Sigmoid colon (tissue), 7 donors: ENCODE data around the gene LAMA3. TPM values are rescaled to one million over a fixed set of nuclear protein-coding genes. Genes with fewer than 3 reads are reported as not detected.

ENCODE experiments used
- DNase-seq: peaks from one replicate; pipeline ENCODE4 v3.0.0-alpha.2; 2019
- H3K27ac ChIP-seq, 4 donors: fragments of 200-600 bp; sonication (generic); one replicate each; pipeline ENCODE4 v1.5.1; 2016 to 2019; ENCODE audit warnings: mild to moderate bottlenecking in 1 of 4
- H3K27me3 ChIP-seq, 3 donors: fragments of 200-600 bp; sonication (generic); one replicate each; pipeline ENCODE4 v1.5.1; 2019; ENCODE audit warnings: mild to moderate bottlenecking in 1 of 3
- H3K36me3 ChIP-seq, 4 donors: fragments of 200-600 bp; sonication (generic); one replicate each; pipeline ENCODE4 v1.5.1; 2016 to 2019
- H3K4me1 ChIP-seq, 4 donors: fragments of 200-600 bp; sonication (generic); one replicate each; pipeline ENCODE4 v1.5.1; 2017 to 2019
- H3K4me3 ChIP-seq, 4 donors: fragments of 200-600 bp; sonication (generic); one replicate each; pipeline ENCODE4 v1.5.1; 2017 to 2019; ENCODE audit warnings: mild to moderate bottlenecking in 2 of 4, moderate library complexity in 1 of 4
- H3K9me3 ChIP-seq, 4 donors: fragments of 200-600 bp in 3 of 4; sonication (generic) in 3 of 4; one replicate each; pipeline versions ENCODE4 v1.5.1 to v1.6.1; 2013 to 2019
- EP300 ChIP-seq, 4 donors: sonication (generic); formaldehyde crosslinking; IDR thresholded peaks; one replicate each; pipeline ENCODE4 v1.6.1; 2017; ENCODE audit warnings: antibody characterized with exemption in 4 of 4
- POLR2A ChIP-seq, 2 donors: fragments of 450-650 bp; IDR thresholded peaks; one replicate each; pipeline ENCODE4 v1.6.1; 2016; ENCODE audit warnings: antibody characterized with exemption in 2 of 2, mild to moderate bottlenecking in 2 of 2, moderate library complexity in 2 of 2
- POLR2AphosphoS5 ChIP-seq, 4 donors: sonication (generic); formaldehyde crosslinking; IDR thresholded peaks; one replicate each; pipeline ENCODE4 v1.6.1; 2017; ENCODE audit warnings: antibody characterized with exemption in 4 of 4
- WGBS, 2 donors: extraction: QIAGEN DNeasy Blood & Tissue Kit; methylation state at CpG; one replicate each; pipeline ENCODE4 v1.1.7; 2013; 5-methylcytosine and 5-hydroxymethylcytosine counted together
- intact Hi-C: fragments of 100-400 bp; cut with DNase I; formaldehyde crosslinking; loops from one replicate; pipeline ENCODE4 v1.15.1; 2023
- polyA plus RNA-seq, 3 donors: library from polyadenylated mRNA; stranded (reverse); fragments of 200-250 nt; gene quantifications; one replicate each; pipeline ENCODE4 v1.2.3, GENCODE V29; 2013
- total RNA-seq, 4 donors: library from RNA; depleted of rRNA; stranded (reverse); fragments of >200 nt; gene quantifications; one replicate each; pipeline ENCODE4 v1.1.0, GENCODE V29; 2016
- TF ChIP-seq, protein P1 (sequence below), 4 experiments: fragments of 450-650 bp in 3 of 4; fragments of 200-600 bp in 1 of 4; IDR thresholded peaks; one replicate each; pipeline ENCODE4 v1.5.1; 2016 to 2019; ENCODE audit warnings: antibody characterized with exemption in 4 of 4, mild to moderate bottlenecking in 3 of 4, moderate library complexity in 2 of 4
- donor health status: healthy with polysubstance abuse.
- donor health status: Bipolar disorder and iron deficiency.
- donor health status: healthy.

Gene LAMA3
- total and polyA plus RNA-seq, 7 donors: 6.0 to 19.9 (median 14.1) TPM

DNA sequence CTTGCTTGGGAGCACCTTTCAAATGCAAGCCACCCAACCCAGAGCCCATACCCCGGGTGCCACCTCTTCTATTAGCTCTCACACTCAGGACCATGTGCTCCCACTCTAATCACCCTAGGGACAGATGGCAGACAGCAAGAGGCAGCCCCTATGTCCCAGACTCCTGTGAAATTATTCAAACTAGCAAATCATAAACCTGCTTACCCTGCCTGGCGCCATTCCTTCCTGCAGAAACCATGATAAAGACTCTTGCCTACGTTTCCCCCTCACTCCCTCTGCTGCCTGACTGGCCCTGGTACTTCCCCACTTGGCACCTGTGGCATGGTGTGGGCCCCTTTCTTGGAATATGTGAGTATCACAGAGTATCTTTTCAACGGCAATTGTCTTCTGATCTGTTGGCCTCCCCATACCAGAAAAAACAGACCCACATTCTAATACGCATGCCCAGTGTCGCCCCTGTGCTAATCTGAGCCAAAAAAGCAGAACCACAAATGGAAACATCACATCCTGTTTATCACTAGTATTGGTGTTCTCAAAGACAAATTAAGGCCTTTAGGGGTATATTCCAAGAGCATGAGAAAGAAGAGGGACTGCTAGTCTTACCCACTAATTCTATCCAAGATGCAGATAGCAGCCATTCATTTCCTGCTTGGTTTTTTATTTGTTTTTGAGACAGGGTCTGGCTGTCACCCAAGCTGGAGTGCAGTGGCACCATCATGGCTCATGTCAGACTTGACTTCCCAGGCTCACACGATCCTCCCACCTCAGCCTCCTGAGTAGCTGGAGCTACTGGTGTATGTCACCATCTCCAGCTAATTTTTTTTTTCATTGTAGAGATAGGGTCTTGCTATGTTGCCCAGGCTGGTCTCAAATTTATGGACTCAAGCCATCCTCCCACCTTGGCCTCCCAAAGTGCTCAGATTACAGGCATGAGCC, 281.2 kb downstream of the LAMA3 start:
- intact Hi-C loops: no loop called here
- H3K27me3 ChIP-seq: no peaks in the 10 kb centered on the region
- H3K27ac ChIP-seq: no peak overlapping the region
- H3K4me1 ChIP-seq: peaks cover 0 to 7% (median 7%) of the 10 kb centered on the region in 4 donors
- DNase-seq: no peak
- H3K36me3 ChIP-seq: no peaks in the 10 kb centered on the region
- 61 to 80% methylated on average over 7 of the region's 7 CpGs for WGBS, 2 donors
- TF ChIP-seq EP300 (IDR thresholded peaks at IDR 0.05) (no peak), POLR2A (IDR thresholded peaks at IDR 0.05) (no peak), POLR2AphosphoS5 (IDR thresholded peaks at IDR 0.05) (no peak)
- TF ChIP-seq, protein P1, sequence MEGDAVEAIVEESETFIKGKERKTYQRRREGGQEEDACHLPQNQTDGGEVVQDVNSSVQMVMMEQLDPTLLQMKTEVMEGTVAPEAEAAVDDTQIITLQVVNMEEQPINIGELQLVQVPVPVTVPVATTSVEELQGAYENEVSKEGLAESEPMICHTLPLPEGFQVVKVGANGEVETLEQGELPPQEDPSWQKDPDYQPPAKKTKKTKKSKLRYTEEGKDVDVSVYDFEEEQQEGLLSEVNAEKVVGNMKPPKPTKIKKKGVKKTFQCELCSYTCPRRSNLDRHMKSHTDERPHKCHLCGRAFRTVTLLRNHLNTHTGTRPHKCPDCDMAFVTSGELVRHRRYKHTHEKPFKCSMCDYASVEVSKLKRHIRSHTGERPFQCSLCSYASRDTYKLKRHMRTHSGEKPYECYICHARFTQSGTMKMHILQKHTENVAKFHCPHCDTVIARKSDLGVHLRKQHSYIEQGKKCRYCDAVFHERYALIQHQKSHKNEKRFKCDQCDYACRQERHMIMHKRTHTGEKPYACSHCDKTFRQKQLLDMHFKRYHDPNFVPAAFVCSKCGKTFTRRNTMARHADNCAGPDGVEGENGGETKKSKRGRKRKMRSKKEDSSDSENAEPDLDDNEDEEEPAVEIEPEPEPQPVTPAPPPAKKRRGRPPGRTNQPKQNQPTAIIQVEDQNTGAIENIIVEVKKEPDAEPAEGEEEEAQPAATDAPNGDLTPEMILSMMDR (IDR thresholded peaks at IDR 0.05): no peak
- no peaks in the 10 kb centered on the region for H3K9me3 ChIP-seq
- H3K4me3 ChIP-seq: no peak overlapping the region

DNA sequence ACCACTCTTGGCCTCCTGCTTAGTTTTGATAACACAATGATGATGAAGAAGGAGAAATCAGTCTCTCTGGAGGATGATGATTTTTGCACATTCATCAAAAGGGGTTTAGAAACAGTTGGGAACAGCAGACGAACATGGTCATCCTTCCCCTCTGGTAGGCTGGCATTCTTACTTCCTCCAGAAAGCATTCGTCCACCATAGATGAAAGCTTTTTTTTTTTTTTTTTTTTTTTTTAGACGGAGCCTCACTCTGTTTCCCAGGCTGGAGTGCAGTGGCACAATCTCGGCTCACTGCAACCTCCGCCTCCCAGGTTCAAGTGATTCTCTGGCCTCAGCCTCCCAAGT, 281.8 kb downstream of the LAMA3 start:
- Histone ChIP-seq H3K4me1 (peaks cover 0 to under 1% (median under 1%) of the 10 kb centered on the region in 4 donors), H3K27me3 (no peaks in the 10 kb centered on the region), H3K9me3 (no peaks in the 10 kb centered on the region), H3K4me3 (no peak overlapping the region), H3K27ac (no peak overlapping the region), H3K36me3 (no peaks in the 10 kb centered on the region)
- WGBS, 2 donors: 92 to 94% methylated on average over 5 of the region's 5 CpGs
- intact Hi-C loops: no loop called here
- DNase-seq: no peak
- TF ChIP-seq POLR2AphosphoS5 (IDR thresholded peaks at IDR 0.05) (no peak), EP300 (IDR thresholded peaks at IDR 0.05) (no peak), POLR2A (IDR thresholded peaks at IDR 0.05) (no peak)
- TF ChIP-seq, protein P1 (IDR thresholded peaks at IDR 0.05): no peak

DNA sequence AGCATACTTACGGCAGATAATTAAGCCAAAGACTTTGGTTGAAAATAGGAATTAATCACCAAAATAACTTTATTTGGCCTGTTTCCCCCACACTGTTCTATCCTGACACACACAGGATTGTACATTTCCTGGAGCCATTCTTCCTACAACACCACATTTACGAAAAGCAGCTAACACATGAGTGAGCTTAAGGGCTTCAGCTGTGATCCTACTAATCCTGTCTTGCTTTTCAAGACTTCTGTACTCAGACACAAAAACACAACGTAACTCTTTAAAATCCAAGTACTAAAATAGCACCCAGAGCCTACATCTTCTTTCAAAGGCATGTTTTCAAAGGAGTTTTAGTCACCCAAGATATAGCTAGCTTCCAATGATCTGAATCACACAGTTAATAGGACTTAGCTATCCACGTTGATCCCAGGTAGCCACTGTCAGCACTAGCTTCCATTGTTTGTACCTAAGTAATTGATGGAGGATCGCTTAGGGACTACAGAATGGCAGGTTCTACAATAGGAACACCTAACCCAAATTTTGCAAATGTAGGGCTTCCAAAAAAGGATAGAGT, 282.5 kb downstream of the LAMA3 start:
- no peak overlapping the region for H3K27ac ChIP-seq
- intact Hi-C loops: no loop called here
- no peak overlapping the region for H3K4me3 ChIP-seq
- H3K4me1 ChIP-seq: no peaks in the 10 kb centered on the region
- no peak for TF ChIP-seq POLR2A (IDR thresholded peaks at IDR 0.05)
- TF ChIP-seq POLR2AphosphoS5 (IDR thresholded peaks at IDR 0.05): no peak
- TF ChIP-seq, protein P1 (IDR thresholded peaks at IDR 0.05): no peak
- TF ChIP-seq EP300 (IDR thresholded peaks at IDR 0.05): no peak
- no peaks in the 10 kb centered on the region for H3K27me3 ChIP-seq
- no peak for DNase-seq
- 90 to 92% methylated on average over 5 of the region's 5 CpGs for WGBS, 2 donors
- H3K9me3 ChIP-seq: no peaks in the 10 kb centered on the region
- H3K36me3 ChIP-seq: no peaks in the 10 kb centered on the region

DNA sequence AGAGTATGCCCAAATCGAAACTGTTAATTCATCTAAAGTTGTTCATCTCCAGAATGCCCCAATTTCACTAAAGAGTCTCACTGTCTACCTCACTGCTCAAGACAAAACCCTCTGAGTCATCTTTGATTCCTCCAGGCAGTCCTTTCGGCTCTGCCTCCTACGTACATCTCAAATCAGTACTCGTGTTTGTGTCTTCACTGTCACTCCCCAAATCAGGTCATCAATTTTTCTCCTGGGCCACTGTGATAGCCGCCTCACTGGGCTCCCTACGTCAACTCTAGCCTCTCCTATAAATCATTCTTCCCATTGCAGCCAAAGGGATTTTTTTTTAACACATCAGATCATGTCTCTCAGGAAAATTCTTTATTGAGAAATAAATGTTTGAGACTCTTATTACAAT, 283.2 kb downstream of the LAMA3 start:
- H3K4me3 ChIP-seq: no peak overlapping the region
- WGBS, 2 donors: 76 to 86% methylated on average over 6 of the region's 6 CpGs
- no peaks in the 10 kb centered on the region for H3K36me3 ChIP-seq
- no peak for DNase-seq
- H3K4me1 ChIP-seq: no peaks in the 10 kb centered on the region
- no peak overlapping the region for H3K27ac ChIP-seq
- H3K27me3 ChIP-seq: no peaks in the 10 kb centered on the region
- intact Hi-C loops: no loop called here
- TF ChIP-seq, protein P1 (IDR thresholded peaks at IDR 0.05): no peak
- TF ChIP-seq POLR2AphosphoS5 (IDR thresholded peaks at IDR 0.05): no peak
- no peak for TF ChIP-seq POLR2A (IDR thresholded peaks at IDR 0.05)
- no peak for TF ChIP-seq EP300 (IDR thresholded peaks at IDR 0.05)
- H3K9me3 ChIP-seq: no peaks in the 10 kb centered on the region
